ENCODE results near the gene OCEL1.

Gene OCEL1

DNA sequence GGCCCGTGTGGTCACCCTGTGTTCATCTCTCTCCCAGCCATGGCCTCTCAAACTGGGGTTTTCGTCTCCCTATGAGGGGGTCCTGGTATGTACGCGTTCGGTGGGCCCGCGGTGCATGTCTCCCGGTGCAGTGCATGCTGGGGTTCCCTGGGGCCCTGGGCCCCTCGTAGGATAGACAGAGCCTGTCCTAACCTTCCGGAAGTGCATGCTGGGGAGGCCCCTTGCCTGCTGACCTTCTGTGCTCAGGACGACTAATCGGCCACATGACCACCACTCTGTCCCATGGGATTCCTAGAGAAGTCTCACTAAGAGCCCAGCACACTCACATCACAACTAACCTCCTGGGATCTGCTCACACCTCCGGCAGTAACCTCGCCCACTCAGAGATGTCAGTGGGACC is 15.7 kb upstream of the OCEL1 start:
- no peak for DNase-seq (ENCODE audit: low read depth)

GRCh38 chr19:17211547-17212446 is 14.2 kb upstream of the OCEL1 start:
- no peak for DNase-seq (ENCODE audit: low read depth)

DNA sequence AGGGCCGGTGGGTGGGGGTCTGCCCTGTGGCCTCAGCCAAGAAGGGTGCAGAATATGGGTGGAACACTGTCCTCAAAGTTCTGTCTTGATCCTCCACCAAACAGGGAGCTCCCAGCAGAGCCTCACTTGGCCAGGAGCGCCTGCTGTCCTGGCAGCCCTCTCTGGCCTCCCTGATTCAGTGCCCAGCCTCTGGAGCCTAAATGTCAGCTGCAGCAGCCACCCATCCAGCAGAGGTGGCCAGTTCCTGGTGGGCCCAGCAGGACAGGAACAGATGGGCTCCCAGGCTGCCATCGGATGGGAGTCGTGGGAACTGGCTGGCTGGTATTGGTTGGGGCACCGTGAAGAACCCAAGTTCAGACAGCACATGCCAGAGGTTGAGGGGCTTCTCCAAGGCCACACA is 12.7 kb upstream of the OCEL1 start:
- no peak for DNase-seq (ENCODE audit: low read depth)

GRCh38 chr19:17214508-17215126 is 11.4 kb upstream of the OCEL1 start:
- no peak for DNase-seq (ENCODE audit: low read depth)

GRCh38 chr19:17215127-17215971 is 10.7 kb upstream of the OCEL1 start, which contains the start of gene USE1:
Gene USE1, plus strand, starts transcription at chr19:17215357. Its CDS starts 49 bp downstream, at chr19:17215406.
- peak; percentile 69 for DNase-seq (ENCODE audit: low read depth)

DNA sequence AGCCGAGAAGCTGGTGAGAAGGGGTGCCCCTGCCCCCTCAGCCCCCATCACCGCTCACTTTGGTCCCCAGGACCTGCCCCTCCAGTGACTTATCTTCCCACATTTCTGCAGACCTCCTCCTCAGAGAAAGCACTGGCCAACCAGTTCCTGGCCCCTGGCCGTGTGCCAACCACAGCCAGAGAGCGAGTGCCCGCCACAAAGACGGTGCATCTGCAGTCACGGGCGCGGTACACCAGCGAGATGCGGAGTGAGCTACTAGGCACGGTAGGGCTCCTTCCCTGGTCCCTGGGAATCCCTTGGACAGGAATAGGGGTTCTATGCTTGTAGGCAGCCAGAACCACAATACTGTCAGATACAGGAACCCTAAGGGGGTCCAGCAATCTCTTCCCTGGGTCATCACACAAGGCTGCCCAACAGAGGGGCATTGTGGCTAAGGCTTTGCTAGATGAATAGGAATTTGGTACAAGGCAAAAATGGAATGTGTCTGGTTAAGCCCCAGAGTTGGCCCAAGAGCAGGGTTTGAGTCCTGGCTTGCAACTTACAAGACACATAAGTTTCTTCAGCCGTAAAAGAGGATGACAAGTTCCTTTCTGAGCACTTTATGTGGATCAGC is 9.9 kb upstream of the OCEL1 start:
- DNase-seq (ENCODE audit: low read depth), result no peak

DNA sequence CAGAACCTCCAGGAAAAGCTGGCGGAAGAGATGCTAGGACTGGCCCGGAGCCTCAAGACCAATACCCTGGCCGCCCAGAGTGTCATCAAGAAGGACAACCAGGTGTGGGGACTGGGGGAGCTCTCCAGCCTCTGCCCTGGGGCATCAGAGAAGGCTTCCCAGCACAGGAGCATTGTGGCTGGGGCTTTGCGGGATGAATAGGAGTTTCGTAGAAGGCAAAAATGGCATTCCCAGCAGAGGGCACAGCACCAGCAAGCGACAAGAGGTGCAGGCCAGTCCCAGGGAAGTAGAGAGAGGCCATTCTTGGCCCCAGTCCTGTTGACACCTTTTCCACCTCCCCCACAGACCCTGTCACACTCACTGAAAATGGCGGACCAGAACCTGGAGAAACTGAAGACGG is 6.7 kb upstream of the OCEL1 start:
- DNase-seq (ENCODE audit: low read depth), result no peak

- DNase-seq (ENCODE audit: low read depth), result no peak
Measured at GRCh38 chr19:17220207-17220758, 5.7 kb upstream of the OCEL1 start.

- no peak for DNase-seq (ENCODE audit: low read depth)
Measured at GRCh38 chr19:17225053-17225452, 973 bp upstream of the OCEL1 start.

DNA sequence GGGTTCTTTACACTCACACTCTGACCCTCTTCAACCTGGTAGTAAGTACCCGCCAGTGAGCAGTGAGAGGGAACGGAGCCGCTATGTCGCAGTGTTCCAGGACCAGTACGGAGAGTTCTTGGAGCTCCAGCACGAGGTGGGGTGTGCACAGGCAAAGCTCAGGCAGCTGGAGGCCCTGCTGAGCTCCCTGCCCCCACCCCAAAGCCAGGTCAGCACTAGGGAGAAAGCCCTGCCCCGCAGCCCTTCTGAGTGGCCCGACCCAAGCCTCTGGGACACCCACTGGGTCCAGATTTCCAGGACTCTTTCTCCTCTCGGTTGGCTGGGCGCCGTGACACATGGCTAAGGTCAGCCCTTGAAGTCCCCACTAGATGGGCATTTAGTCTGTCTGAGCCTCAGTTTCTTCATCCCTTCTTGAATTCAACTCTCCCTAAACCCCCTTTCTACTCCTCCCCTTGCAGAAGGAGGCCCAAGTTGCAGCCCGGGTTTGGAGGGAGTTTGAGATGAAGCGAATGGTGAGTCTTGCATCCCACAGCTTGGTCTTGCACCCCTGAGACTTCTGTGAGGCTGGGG is 1.9 kb downstream of the OCEL1 start:
- no peak for DNase-seq (ENCODE audit: low read depth)

GRCh38 chr19:17229890-17230289 is 3.9 kb downstream of the OCEL1 start:
- DNase-seq (ENCODE audit: low read depth), result no peak

DNA sequence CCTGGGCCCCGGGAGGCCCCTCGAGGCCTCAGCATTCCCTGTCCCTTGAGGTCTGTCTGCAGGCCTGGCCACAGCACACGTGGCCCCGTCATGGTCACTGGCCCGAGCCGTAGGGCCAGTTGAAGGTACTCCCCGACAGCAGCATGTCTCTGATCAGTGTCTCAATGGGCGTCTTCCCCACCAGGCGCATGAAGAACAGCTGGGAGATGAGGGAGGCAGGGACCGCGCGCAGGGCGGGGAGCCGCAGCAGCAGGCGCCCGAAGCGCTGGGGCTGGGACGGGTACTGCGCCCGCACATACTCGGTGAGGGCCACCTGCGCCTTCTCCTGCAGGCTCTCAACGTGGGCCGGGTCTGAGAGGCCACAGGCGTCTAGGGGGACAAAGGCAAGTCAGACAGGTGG is 6.2 kb downstream of the OCEL1 start:
- DNase-seq (ENCODE audit: low read depth), result no peak

GRCh38 chr19:17234911-17235299 is 8.9 kb downstream of the OCEL1 start:
- no peak for DNase-seq (ENCODE audit: low read depth)

- no peak for DNase-seq (ENCODE audit: low read depth)
Measured at GRCh38 chr19:17235300-17235970, 9.4 kb downstream of the OCEL1 start.

- DNase-seq (ENCODE audit: low read depth), result no peak
Measured at GRCh38 chr19:17235971-17236777, 10.1 kb downstream of the OCEL1 start.

DNA sequence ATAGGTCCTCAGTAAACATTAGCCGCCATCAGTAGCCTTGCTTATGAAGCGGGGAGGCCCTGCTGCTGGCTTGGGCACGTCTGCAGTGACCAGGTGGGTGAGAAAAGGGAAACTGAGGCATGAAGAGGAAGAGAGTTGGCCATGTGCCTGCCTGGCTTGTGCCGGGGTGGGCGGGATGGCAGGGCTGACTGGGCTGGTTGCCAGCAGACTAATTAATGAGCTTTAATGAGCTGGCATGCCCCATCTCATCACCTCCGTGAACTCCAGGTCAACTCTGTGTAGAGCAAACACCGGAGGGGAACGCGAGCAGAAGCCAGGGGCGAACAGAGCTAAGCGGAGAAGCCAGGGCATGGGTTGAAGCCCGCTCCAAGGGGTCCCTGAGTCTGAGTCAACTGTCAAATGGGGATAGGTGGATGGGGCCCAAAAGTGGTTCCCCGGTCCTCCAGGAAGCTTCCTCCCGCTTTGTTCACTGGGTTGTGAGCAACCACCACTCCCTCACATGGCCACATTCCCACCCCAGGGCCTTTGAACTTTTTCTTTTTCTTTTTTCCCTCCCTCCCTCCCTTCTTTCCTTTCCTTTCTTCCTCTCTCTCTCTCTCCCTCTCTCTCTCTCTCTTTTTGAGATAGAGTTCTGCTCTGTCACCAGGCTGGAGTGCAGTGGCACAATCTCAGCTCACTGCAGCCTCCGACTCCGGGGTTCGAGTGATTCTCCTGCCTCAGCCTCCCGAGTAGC is 11.0 kb downstream of the OCEL1 start:
- DNase-seq (ENCODE audit: low read depth), result no peak

- DNase-seq (ENCODE audit: low read depth), result no peak
Measured at GRCh38 chr19:17237747-17238706, 12.0 kb downstream of the OCEL1 start.
